GM21423 (cell line): ENCODE results near the gene RILPL2.
"Not testable (repeated sequence)": the region's sequence is repeated elsewhere in the genome, so short reads cannot be mapped to it uniquely, and the experiment has no call there.

ENCODE experiments used
- ATAC-seq: cut with Tn5 transposase; IDR thresholded peaks from one replicate; pipeline ENCODE4 v1.9.1; 2021; ENCODE audit warnings: mild to moderate bottlenecking, moderate library complexity; ENCODE audit not compliant: unreplicated experiment

Gene RILPL2, protein sequence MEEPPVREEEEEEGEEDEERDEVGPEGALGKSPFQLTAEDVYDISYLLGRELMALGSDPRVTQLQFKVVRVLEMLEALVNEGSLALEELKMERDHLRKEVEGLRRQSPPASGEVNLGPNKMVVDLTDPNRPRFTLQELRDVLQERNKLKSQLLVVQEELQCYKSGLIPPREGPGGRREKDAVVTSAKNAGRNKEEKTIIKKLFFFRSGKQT

GRCh38 chr12:123436017-123436964 is at the start of gene RILPL2:
TSS of gene RILPL2 (minus strand) at chr12:123436684. CDS start at chr12:123436420, 264 bp downstream.
- peak; percentile 81 for ATAC-seq

GRCh38 chr12:123485756-123486155 is 49.3 kb upstream of the RILPL2 start:
- no peak for ATAC-seq

- no peak for ATAC-seq
These were observed 47.2 kb upstream of the RILPL2 start for GRCh38 chr12:123483602-123484248.

DNA sequence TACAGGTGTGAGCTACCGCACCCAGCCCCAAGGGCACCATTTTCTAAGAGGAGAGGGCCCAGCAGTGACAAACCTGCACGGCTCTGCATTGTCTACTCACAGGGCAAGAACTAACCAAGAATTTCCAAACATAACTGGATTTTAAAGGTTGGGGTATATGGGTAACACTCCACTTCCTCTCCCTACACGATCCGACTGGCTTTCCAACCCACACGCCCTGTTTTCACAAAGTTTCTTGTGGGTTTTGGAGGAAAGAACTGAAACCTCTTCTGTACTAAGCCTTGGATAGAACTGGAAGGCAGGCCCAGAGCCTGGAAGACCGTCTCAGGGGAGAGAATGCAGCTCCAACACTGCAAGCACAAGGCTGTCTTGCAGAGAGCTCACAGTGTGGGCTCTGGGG is 46.4 kb upstream of the RILPL2 start:
- no peak for ATAC-seq

DNA sequence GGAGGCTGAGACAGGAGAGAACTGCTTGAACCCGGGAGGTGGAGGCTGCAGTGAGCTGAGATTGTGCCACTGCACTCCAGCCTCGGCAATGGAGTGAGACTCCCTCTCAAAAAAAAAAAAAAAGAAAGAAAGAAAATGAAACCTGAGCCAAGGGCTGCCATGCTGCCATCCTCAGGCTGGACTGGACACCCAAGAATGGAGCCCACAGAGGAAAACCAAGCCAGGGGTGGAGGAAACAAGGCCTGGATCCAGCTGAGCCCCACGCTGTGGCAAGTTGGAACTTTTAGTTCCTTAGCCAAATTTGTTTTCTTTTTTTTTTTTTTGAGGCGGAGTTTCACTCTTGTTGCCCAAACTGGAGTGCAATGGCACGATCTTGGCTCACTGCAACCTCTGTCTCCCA is 44.8 kb upstream of the RILPL2 start:
- not testable (repeated sequence) for ATAC-seq

- ATAC-seq = no peak
These were observed 43.1 kb upstream of the RILPL2 start for GRCh38 chr12:123479442-123480180.

DNA sequence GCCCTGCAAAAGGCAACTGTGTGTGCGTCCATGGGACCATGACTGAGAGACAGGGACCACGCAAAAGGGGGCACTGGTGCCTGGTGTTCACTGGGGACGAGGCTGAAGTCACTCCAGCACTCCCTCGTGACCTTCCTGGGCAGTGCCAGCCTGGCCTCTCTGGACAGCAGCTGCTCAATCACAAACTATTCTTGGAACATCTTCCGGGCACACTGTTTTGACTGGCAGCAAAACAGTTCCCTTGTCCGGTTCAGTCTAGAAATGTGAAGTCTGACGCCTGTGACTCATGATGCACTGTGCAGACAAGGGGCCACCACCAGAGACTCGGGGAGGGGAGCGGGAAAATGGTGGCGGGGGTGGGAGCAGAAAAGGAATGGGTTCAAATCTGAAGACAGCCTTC is 42.3 kb upstream of the RILPL2 start:
- no peak for ATAC-seq

DNA sequence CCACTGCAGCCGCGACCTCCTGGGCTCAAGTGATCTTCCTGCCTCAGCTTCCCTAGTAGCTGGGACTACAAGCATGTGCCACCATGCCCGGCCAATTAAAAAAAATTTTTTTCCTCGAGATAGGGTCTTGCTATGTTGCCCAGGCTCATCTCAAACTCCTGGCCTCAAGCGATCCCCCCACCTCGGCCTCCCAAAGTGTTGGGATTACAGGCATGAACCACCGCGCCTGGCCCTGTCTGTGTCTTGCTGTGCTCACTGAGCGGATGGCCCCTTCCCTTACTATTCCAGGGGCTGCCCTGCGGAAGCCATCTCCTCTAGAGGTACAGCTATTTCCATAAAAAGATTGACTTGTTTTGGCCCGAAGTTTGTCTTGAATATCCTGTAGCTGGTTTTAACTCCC is 41.6 kb upstream of the RILPL2 start:
- no peak for ATAC-seq

GRCh38 chr12:123475246-123475703 is 38.8 kb upstream of the RILPL2 start:
- ATAC-seq = no peak

GRCh38 chr12:123474485-123475245 is 38.2 kb upstream of the RILPL2 start:
- no peak for ATAC-seq

DNA sequence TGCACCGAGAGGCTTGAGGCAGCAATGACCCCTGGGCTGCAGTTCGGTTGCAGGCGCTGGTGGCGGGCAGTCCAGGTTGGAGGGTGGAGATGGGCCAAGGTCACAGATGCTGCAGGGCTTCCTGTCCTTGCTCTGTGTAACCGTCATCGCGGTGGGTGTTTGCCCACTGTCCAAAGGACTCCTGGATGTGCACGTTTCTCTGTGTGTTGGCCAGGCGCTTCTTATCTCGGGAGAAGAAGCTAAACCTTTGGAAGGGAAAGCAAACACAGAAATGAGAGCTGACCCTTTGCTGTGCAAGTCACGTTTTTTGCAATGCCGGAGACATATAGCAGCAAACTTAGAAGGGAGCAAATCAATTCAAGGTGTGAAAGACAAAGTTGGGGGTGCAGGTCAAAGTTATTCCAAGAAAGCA is 36.0 kb upstream of the RILPL2 start:
- ATAC-seq = no peak

DNA sequence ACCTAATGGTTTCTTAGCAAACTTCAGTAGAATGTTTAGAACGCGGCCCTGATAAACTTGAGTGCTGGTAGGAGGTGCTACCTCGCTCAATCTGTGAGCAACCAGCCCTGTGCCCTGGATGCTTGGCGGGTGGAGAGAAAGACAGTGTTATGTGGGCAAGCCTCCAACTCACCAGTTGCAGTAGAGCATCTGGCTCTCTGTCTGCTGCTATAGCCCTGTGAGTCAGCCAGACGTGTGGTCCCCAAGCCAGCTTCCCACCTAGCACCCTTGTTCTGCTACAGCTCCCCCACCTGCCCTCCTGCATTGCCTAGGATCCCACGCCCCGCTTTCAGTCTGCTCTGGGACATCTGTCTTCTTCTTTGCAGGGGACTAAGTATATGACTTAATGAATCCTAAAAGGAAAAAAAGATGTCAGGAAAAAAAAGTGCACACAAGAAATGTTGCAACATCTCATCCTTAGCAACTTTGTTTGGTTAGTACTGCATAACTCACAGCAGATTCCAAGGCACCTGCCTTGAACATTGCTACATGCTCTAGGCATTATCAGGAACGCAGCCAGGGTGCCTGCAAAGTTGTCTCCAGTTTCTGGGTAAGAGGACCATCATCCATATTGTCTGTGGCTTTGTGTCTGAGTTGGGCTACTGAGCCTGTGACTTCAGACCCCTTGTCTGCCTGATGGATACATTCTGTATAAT is 35.0 kb upstream of the RILPL2 start:
- no peak for ATAC-seq

DNA sequence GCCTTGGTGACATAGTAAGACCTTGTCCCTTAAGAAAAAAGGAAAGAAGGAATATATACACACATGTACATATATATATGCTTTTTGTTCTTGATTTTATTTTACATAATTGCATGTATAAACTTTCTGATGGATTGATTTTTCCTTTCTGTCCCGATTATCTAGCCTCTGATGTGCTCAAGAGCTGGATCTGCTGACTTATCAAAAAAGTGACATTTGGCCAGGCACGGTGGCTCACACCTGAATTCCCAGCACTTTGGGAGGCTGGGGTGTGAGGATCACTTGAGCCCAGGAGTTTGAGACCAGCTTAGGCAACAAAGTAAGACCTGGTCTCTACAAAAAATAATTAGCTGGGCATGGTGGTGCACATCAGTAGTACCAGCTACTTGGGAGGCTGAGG is 33.5 kb upstream of the RILPL2 start:
- no peak for ATAC-seq

GRCh38 chr12:123468786-123469185 is 32.3 kb upstream of the RILPL2 start:
- peak; percentile 76 for ATAC-seq

- ATAC-seq = no peak
These were observed 28.6 kb upstream of the RILPL2 start for GRCh38 chr12:123465084-123465483.

GRCh38 chr12:123463174-123463573 is 26.7 kb upstream of the RILPL2 start:
- ATAC-seq = not testable (repeated sequence)

GRCh38 chr12:123457980-123458779 is 21.7 kb upstream of the RILPL2 start, which contains the start of gene SNRNP35:
TSS of gene SNRNP35 (plus strand) at chr12:123458139. CDS start at chr12:123465541, 7,402 bp downstream.
- peak; percentile 53 for ATAC-seq

GRCh38 chr12:123453165-123453564 is 16.7 kb upstream of the RILPL2 start:
- no peak for ATAC-seq

DNA sequence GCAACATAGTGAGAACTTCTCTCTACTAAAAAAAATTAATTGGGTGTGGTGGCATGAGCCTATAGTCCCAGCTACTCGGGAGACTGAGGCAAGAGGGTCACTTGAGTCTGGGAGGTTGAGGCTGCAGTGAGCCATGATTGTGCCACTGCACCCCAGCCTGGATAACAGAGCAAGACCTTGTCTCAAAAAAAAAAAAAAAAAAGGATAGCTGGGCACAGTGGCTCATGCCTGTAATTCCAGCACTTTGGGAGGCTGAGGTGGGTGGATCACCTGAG is 15.7 kb upstream of the RILPL2 start:
- ATAC-seq = not testable (repeated sequence)
